Osteocyte (in vitro differentiated cells): ENCODE results near the gene PDHB. TPM values are rescaled to one million over a fixed set of nuclear protein-coding genes. Genes with fewer than 3 reads are reported as not detected.
A peak's percentile ranks its signal among the peaks of the same experiment; 100 is the strongest.

Experiments used
- DNase-seq: peaks from one replicate; pipeline ENCODE4 v3.0.0; 2021; ENCODE audit warnings: mixed read lengths; ENCODE audit not compliant: unreplicated experiment; ENCODE audit errors: extremely low spot score
- H3K27ac Mint-ChIP-seq: one replicate; pipeline ENCODE4 v1.8.0; 2021; ENCODE audit warnings: mild to moderate bottlenecking, mixed read lengths; ENCODE audit not compliant: unreplicated experiment
- H3K27me3 Mint-ChIP-seq: one replicate; pipeline ENCODE4 v1.8.0; 2021; ENCODE audit warnings: mixed read lengths; ENCODE audit not compliant: unreplicated experiment
- H3K36me3 Mint-ChIP-seq: one replicate; pipeline ENCODE4 v1.8.0; 2021; ENCODE audit warnings: mixed read lengths; ENCODE audit not compliant: unreplicated experiment
- H3K4me1 Mint-ChIP-seq: one replicate; pipeline ENCODE4 v1.8.0; 2021; ENCODE audit warnings: mixed read lengths; ENCODE audit not compliant: unreplicated experiment
- H3K4me3 Mint-ChIP-seq: one replicate; pipeline ENCODE4 v1.8.0; 2021; ENCODE audit warnings: mild to moderate bottlenecking, moderate library complexity, mixed read lengths; ENCODE audit not compliant: unreplicated experiment
- H3K9me3 Mint-ChIP-seq: one replicate; pipeline ENCODE4 v1.8.0; 2021; ENCODE audit warnings: mixed read lengths; ENCODE audit not compliant: unreplicated experiment
- CTCF ChIP-seq: fragments of 200-600 bp; sonication (generic); IDR thresholded peaks from 2 replicates; pipeline ENCODE4 v1.5.0; 2021; ENCODE audit warnings: antibody characterized with exemption, mild to moderate bottlenecking, moderate library complexity
- total RNA-seq: library from RNA; stranded (reverse); gene quantifications from 2 replicates; pipeline ENCODE4 v1.2.1, GENCODE V29; 2021

PDHB gene
- total RNA-seq, 1 donor from 2014 or later, result 89.0 TPM

GRCh38 chr3:58470363-58471024 is 36.9 kb upstream of the PDHB start:
- H3K4me3 Mint-ChIP-seq, result no peak overlapping the region
- DNase-seq, result peak; percentile 49
- H3K27me3 Mint-ChIP-seq, result no peaks in the 10 kb centered on the region
- no peaks in the 10 kb centered on the region for H3K36me3 Mint-ChIP-seq
- TF ChIP-seq CTCF, result no peak
- no peaks in the 10 kb centered on the region for H3K9me3 Mint-ChIP-seq
- peak overlapping the region; percentile 86 for H3K27ac Mint-ChIP-seq
- H3K4me1 Mint-ChIP-seq, result peaks cover 59% of the 10 kb centered on the region

GRCh38 chr3:58469096-58469495 is 35.5 kb upstream of the PDHB start:
- no peak for DNase-seq
- no peaks in the 10 kb centered on the region for H3K27me3 Mint-ChIP-seq
- no peak for TF ChIP-seq CTCF
- no peaks in the 10 kb centered on the region for H3K36me3 Mint-ChIP-seq
- no peaks in the 10 kb centered on the region for H3K9me3 Mint-ChIP-seq
- peaks cover 49% of the 10 kb centered on the region for H3K4me1 Mint-ChIP-seq
- no peak overlapping the region for H3K27ac Mint-ChIP-seq
- no peak overlapping the region for H3K4me3 Mint-ChIP-seq

GRCh38 chr3:58466899-58467563 is 33.4 kb upstream of the PDHB start:
- Mint-ChIP-seq H3K4me3 (no peak overlapping the region), H3K27ac (no peak overlapping the region), H3K36me3 (no peaks in the 10 kb centered on the region)

GRCh38 chr3:58464866-58465265 is 31.2 kb upstream of the PDHB start:
- no peaks in the 10 kb centered on the region for H3K36me3 Mint-ChIP-seq
- H3K9me3 Mint-ChIP-seq, result no peaks in the 10 kb centered on the region
- peaks cover 28% of the 10 kb centered on the region for H3K4me1 Mint-ChIP-seq
- no peak overlapping the region for H3K27ac Mint-ChIP-seq
- H3K27me3 Mint-ChIP-seq, result no peaks in the 10 kb centered on the region
- TF ChIP-seq CTCF, result no peak
- no peak overlapping the region for H3K4me3 Mint-ChIP-seq
- DNase-seq, result no peak

More at GRCh38 chr3:58466899-58467563, 33.4 kb upstream of the PDHB start:
- Mint-ChIP-seq H3K4me1 (peaks cover 50% of the 10 kb centered on the region), H3K9me3 (no peaks in the 10 kb centered on the region), H3K27me3 (no peaks in the 10 kb centered on the region)
- DNase-seq, result no peak
- no peak for TF ChIP-seq CTCF

GRCh38 chr3:58463942-58464271 is 30.3 kb upstream of the PDHB start:
- H3K36me3 Mint-ChIP-seq, result no peaks in the 10 kb centered on the region
- no peak overlapping the region for H3K4me3 Mint-ChIP-seq
- H3K27me3 Mint-ChIP-seq, result no peaks in the 10 kb centered on the region
- H3K9me3 Mint-ChIP-seq, result no peaks in the 10 kb centered on the region
- peak; percentile 2 for TF ChIP-seq CTCF
- peaks cover 21% of the 10 kb centered on the region for H3K4me1 Mint-ChIP-seq
- no peak for DNase-seq
- no peak overlapping the region for H3K27ac Mint-ChIP-seq
